Activated T-cell treated with anti-CD3 and anti-CD28 coated beads, Interleukin-2, amount 50 U/mL, for 24 hours (primary cell): Measurements from ENCODE around the gene MTFMT.
A peak's percentile ranks its signal among the peaks of the same experiment; 100 is the strongest.
"Not testable (repeated sequence)": the region's sequence is repeated elsewhere in the genome, so short reads cannot be mapped to it uniquely, and the experiment has no call there.

Source experiments
- DNase-seq: peaks from one replicate; pipeline ENCODE4 v3.0.0-alpha.2; 2020
- H3K27ac Mint-ChIP-seq: 2 replicates; pipeline ENCODE4 v1.8.0; 2020; ENCODE audit warnings: mild to moderate bottlenecking, mixed read lengths
- H3K27me3 Mint-ChIP-seq: 2 replicates; pipeline ENCODE4 v1.8.0; 2020; ENCODE audit warnings: mixed read lengths
- H3K36me3 Mint-ChIP-seq: 2 replicates; pipeline ENCODE4 v1.8.0; 2020; ENCODE audit warnings: low read depth, mixed read lengths
- H3K4me1 Mint-ChIP-seq: 2 replicates; pipeline ENCODE4 v1.8.0; 2020; ENCODE audit warnings: low read depth, mixed read lengths
- H3K4me3 Mint-ChIP-seq: 2 replicates; pipeline ENCODE4 v1.8.0; 2020; ENCODE audit warnings: mild to moderate bottlenecking, moderate library complexity, mixed read lengths
- H3K9me3 Mint-ChIP-seq: 2 replicates; pipeline ENCODE4 v1.8.0; 2020; ENCODE audit warnings: mixed read lengths

MTFMT gene

GRCh38 chr15:65028921-65029735, at the start of gene MTFMT:
Gene MTFMT, minus strand, starts transcription at chr15:65029639. Its CDS starts 26 bp downstream, at chr15:65029613.
- peak within 1 kb of the TSS; percentile 78 for H3K27ac Mint-ChIP-seq
- peaks cover 37% of the 10 kb centered on the region for H3K36me3 Mint-ChIP-seq
- peaks cover 14% of the 10 kb centered on the region for H3K27me3 Mint-ChIP-seq
- H3K4me3 Mint-ChIP-seq = peak within 1 kb of the TSS; percentile 87
- H3K4me1 Mint-ChIP-seq = peaks cover 29% of the 10 kb centered on the region
- H3K9me3 Mint-ChIP-seq = no peaks in the 10 kb centered on the region
- peak; percentile 98 for DNase-seq

- no peaks in the 10 kb centered on the region for H3K9me3 Mint-ChIP-seq
- peak; percentile 72 for DNase-seq
- H3K27ac Mint-ChIP-seq = no peak overlapping the region
- H3K36me3 Mint-ChIP-seq = no peaks in the 10 kb centered on the region
- H3K4me3 Mint-ChIP-seq = no peak overlapping the region
- peaks cover 44% of the 10 kb centered on the region for H3K27me3 Mint-ChIP-seq
- peaks cover 18% of the 10 kb centered on the region for H3K4me1 Mint-ChIP-seq
Measured at GRCh38 chr15:65077981-65078352, 48.5 kb upstream of the MTFMT start.

DNA sequence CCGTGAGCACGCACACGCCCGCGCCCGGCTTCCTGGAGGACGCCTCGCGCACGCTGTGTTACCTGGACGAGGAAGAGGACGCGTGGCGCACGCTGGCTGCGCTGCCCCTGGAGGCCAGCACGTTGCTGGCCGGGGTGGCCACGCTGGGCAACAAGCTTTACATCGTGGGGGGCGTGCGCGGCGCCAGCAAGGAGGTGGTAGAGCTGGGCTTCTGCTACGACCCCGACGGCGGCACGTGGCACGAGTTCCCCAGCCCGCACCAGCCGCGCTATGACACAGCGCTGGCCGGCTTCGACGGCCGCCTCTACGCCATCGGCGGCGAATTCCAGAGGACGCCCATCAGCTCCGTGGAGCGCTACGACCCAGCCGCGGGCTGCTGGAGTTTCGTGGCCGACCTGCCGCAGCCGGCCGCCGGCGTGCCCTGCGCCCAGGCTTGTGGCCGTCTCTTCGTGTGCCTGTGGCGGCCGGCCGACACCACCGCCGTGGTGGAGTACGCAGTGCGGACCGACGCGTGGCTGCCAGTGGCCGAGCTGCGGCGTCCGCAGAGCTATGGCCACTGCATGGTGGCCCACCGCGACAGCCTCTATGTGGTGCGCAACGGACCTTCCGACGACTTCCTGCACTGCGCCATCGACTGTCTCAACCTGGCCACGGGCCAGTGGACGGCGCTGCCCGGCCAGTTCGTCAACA, 48.0 kb upstream of the MTFMT start:
- H3K4me3 Mint-ChIP-seq = no peak overlapping the region
- H3K27ac Mint-ChIP-seq = no peak overlapping the region
- H3K4me1 Mint-ChIP-seq = peaks cover 13% of the 10 kb centered on the region
- DNase-seq = no peak
- no peaks in the 10 kb centered on the region for H3K36me3 Mint-ChIP-seq
- H3K27me3 Mint-ChIP-seq = peaks cover 38% of the 10 kb centered on the region
- H3K9me3 Mint-ChIP-seq = no peaks in the 10 kb centered on the region

DNA sequence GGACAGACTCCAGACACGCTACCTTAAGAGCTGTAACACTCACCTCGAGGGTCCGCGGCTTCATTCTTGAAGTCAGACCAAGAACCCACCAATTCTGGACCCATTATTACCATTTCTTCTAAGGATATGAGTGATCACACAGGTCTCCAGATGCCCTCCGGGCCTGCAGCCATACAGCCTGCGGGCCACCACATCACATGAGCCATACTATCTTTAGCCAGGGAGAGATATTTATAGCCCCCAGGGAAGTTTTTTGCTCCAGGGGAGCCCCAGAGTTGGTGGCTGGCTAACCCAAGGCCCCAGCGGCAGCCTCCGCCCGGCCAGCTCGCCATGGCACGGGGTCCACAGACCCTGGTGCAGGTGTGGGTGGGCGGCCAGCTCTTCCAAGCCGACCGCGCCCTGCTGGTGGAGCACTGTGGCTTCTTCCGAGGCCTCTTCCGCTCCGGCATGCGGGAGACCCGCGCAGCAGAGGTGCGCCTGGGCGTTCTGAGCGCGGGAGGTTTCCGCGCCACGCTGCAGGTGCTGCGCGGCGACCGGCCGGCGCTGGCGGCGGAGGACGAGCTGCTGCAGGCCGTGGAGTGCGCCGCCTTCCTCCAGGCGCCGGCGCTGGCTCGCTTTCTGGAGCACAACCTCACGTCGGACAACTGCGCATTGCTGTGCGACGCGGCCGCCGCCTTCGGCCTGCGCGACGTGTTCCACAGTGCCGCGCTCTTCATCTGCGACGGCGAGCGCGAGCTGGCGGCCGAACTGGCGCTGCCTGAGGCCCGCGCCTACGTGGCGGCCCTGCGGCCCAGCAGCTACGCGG, 47.2 kb upstream of the MTFMT start, which contains the start of gene KBTBD13:
KBTBD13 (plus strand) TSS at position 261 of the 805 bp plus-strand sequence; CDS start at position 331, 70 bp downstream.
- no peak within 1 kb of the TSS for H3K4me3 Mint-ChIP-seq
- H3K4me1 Mint-ChIP-seq = peaks cover 6% of the 10 kb centered on the region
- H3K27ac Mint-ChIP-seq = no peak within 1 kb of the TSS
- peaks cover 34% of the 10 kb centered on the region for H3K27me3 Mint-ChIP-seq
- no peaks in the 10 kb centered on the region for H3K36me3 Mint-ChIP-seq
- H3K9me3 Mint-ChIP-seq = no peaks in the 10 kb centered on the region
- DNase-seq = no peak

DNA sequence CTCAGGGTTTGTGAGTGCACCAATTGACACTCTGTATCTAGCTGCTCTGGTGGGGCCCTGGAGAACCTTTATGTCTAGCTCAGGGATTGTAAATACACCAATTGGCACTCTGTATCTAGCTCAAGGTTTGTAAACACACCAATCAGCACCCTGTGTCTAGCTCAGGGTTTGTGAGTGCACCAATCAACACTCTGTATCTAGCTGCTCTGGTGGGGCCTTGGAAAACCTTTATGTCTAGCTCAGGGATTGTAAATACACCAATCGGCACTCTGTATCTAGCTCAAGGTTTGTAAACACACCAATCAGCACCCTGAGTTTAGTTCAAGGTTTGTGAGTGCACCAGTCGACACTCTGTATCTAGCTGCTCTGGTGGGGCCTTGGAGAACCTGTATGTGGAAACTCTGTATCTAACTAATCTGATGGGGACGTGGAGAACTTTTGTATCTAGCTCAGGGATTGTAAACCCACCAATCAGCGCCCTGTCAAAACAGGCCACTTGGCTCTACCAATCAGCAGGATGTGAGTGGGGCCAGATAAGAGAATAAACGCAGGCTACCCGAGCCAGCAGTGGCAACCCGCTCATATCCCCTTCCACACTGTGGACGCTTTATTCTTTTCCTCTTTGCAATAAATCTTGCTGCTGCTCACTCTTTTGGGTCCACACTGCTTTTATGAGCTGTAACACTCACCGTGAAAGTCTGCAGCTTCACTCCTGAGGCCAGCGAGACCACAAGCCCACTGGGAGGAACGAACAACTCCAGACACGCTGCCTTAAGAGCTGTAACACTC, 46.4 kb upstream of the MTFMT start:
- not testable (repeated sequence) for H3K4me3 Mint-ChIP-seq, H3K27ac Mint-ChIP-seq, H3K9me3 Mint-ChIP-seq, H3K4me1 Mint-ChIP-seq, DNase-seq, H3K36me3 Mint-ChIP-seq
- peaks cover 34% of the 10 kb centered on the region for H3K27me3 Mint-ChIP-seq

DNA sequence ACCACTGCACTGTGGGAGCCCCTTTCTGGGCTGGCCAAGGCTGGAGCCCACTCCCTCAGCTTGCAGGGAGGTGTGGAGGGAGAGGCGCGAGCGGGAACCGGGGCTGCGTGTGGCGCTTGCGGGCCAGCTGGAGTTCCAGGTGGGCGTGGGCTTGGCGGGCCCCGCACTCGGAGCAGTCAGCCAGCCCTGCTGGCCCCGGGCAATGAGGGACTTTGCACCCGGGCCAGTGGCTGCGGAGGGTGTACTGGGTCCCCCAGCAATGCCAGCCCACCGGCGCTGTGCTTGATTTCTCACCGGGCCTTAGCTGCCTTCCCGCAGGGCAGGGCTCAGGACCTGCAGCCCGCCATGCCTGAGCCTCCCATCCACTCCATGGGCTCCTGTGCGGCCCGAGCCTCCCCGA, 45.5 kb upstream of the MTFMT start:
- H3K4me3 Mint-ChIP-seq, H3K9me3 Mint-ChIP-seq, H3K4me1 Mint-ChIP-seq, H3K36me3 Mint-ChIP-seq, DNase-seq, H3K27ac Mint-ChIP-seq: not testable (repeated sequence)
- H3K27me3 Mint-ChIP-seq = peaks cover 33% of the 10 kb centered on the region

DNA sequence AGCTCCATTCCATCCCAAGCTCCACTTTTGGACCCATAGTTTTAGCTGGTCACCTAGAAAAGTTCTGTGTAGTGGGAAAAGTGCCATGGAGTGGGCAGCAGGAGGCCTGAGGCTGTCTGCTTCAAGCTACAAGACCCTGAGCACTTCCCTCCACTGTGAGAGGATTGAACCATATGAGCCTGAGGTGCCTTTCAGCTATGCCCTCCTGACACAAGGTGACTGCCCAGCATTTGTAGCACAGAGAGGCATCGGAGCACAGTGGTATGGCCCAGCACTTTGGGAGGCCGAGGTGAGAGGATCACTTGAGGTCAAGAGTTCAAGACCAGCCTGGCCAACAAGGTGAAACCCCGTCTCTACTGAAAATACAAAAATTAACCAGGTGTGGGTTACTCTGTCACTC, 43.2 kb upstream of the MTFMT start:
- no peak overlapping the region for H3K27ac Mint-ChIP-seq
- H3K27me3 Mint-ChIP-seq = peaks cover 31% of the 10 kb centered on the region
- H3K9me3 Mint-ChIP-seq = no peaks in the 10 kb centered on the region
- no peak overlapping the region for H3K4me3 Mint-ChIP-seq
- no peaks in the 10 kb centered on the region for H3K36me3 Mint-ChIP-seq
- no peak for DNase-seq
- H3K4me1 Mint-ChIP-seq = peaks cover 4% of the 10 kb centered on the region

GRCh38 chr15:65072027-65072426, 42.6 kb upstream of the MTFMT start:
- Mint-ChIP-seq H3K9me3 (no peaks in the 10 kb centered on the region), H3K4me3 (no peak overlapping the region), H3K36me3 (no peaks in the 10 kb centered on the region), H3K27ac (no peak overlapping the region), H3K27me3 (peaks cover 35% of the 10 kb centered on the region), H3K4me1 (peaks cover 6% of the 10 kb centered on the region)
- DNase-seq = no peak

DNA sequence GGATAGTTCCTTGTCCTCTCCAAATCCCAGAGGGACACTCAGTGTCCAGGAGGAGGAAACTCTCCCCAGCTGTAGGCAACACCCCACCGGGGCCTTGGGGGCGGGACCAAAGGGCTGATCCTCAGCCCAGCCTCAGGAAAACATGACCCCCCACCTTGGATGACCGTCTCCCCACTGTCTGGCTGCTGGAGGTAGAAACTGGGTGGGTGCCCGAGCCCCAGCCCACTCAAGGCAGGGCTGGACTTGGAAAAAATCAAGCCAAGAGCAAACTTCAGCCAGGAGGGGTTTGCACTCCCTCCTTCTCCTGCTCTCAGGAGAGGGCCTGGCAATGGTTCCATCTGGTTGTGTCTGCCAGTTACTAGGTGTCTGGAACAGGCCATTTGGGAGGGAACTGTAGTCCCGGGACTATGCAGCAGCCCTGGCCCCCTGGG, 42.0 kb upstream of the MTFMT start:
- Mint-ChIP-seq H3K4me3 (no peak overlapping the region), H3K9me3 (no peaks in the 10 kb centered on the region), H3K36me3 (no peaks in the 10 kb centered on the region), H3K27me3 (peaks cover 39% of the 10 kb centered on the region), H3K4me1 (peaks cover 6% of the 10 kb centered on the region), H3K27ac (no peak overlapping the region)
- no peak for DNase-seq

DNA sequence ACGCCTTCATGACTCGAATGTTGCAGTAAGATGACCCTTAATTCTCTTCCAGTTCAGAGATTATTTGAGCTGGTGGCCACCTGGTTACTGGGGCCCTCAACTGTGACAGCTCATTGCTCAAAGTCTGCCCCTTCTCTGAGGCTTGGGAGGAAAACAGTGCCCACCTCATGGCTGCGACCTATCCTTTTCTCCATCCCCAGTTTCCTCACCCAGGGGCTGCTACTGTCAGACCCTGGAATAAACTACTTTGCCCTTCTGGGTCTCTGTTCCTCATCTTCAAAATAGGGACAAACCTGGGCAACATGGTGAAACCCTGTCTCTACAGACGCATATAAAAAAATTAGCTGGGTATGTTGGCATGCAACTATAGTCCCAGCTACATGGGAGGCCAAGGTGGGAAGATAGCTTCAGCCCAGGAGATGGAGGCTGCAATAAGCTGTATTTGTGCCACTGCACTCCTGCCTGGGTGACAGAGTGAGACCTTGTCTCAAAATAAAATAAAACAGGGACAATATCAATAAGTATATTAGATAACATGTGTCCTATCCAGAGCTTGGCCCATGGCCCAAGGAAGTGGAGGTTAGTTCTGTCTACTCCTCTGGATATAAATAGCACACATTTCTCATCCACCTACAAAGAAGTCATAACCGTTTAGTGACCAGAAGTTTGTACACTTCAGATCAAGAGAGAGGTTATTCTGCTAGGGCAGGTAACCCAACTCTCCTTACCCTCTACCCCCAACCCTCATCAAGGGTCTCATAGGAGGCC, 40.5 kb upstream of the MTFMT start:
- no peaks in the 10 kb centered on the region for H3K9me3 Mint-ChIP-seq
- H3K27ac Mint-ChIP-seq = no peak overlapping the region
- no peaks in the 10 kb centered on the region for H3K36me3 Mint-ChIP-seq
- no peak overlapping the region for H3K4me3 Mint-ChIP-seq
- peaks cover 46% of the 10 kb centered on the region for H3K27me3 Mint-ChIP-seq
- peaks cover 6% of the 10 kb centered on the region for H3K4me1 Mint-ChIP-seq
- DNase-seq = no peak

DNA sequence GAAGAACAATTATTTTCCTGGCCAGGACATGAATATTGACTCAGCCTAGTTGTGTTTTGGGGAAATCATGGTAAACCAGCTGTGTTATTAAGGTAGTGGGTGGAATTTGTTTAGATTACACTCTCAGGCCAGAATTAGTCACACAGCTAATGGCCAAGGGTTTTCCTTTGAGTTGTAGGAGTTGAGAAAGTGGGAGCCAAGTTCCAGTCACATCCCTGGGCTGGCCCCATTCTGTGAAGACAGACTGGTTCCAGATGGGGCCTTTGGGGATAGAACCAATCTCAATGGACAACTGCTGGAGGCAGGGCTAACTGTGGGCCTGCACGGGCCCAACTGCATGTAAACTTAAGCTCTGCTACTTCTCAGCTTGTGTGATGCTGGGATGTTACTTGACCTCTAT, 39.7 kb upstream of the MTFMT start:
- no peak for DNase-seq
- H3K36me3 Mint-ChIP-seq = no peaks in the 10 kb centered on the region

DNA sequence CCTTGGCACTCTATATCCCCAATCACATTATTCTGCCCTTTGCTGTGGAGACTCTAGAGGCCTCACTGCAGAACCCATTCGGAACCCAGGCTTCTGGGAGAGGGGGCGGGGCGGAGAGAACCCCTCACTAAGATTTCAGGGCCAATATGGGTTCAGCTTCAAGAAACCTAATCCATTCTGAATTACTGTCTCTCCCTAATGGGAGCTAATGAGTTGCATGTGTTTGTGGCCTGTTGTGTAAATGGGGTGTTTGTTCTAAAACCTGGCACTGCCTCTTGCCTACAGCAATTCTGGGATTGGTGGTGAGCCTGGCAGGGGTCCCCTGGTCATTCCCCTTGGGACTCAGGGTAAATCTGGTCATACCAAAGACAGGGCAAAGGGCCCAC, 39.0 kb upstream of the MTFMT start:
- no peaks in the 10 kb centered on the region for H3K9me3 Mint-ChIP-seq
- H3K27ac Mint-ChIP-seq = no peak overlapping the region
- DNase-seq = no peak
- H3K4me3 Mint-ChIP-seq = peak overlapping the region; percentile 36
- H3K4me1 Mint-ChIP-seq = peaks cover 6% of the 10 kb centered on the region
- peaks cover 48% of the 10 kb centered on the region for H3K27me3 Mint-ChIP-seq
- H3K36me3 Mint-ChIP-seq = no peaks in the 10 kb centered on the region

More for the DNA sequence above, 39.7 kb upstream of the MTFMT start:
- H3K9me3 Mint-ChIP-seq = no peaks in the 10 kb centered on the region
- peaks cover 6% of the 10 kb centered on the region for H3K4me1 Mint-ChIP-seq
- no peak overlapping the region for H3K4me3 Mint-ChIP-seq
- peaks cover 48% of the 10 kb centered on the region for H3K27me3 Mint-ChIP-seq
- no peak overlapping the region for H3K27ac Mint-ChIP-seq

DNA sequence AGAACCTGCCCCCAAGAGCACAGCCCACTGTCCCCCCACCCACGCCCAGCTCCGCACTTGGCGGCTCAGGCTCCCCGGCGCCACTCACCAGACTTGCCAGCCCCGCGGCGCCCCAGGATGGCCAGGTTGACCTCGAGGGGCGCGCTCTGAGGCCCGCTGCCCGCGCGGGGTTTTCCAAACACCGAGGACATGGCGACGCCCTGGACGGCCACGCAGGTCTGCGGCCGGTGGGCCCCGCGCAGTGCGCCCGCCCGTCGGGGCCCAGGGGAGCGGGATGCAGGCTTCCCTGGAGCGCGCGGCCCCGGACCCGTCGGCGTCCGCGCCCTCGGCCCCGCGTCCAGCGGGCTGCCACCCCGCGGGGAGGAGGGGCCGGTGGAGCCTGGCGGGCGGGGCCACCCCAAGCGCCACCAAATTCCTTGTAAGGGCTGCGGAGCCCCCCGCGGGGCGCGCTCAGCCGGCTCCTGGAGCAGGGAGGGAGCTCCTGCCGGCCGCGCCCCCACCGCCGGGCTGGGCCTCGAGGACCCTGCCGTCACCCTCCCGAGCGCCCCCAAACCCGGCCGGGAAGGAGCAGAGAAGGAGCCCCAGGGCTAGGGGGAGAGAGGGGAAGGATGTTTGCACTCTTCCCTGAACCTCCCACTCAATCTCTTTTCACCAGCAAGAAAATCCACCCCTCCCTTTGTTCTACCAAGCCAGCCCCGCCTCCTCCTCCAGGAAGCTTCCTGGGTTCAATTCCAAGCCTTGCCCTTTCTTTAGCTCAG, 38.4 kb upstream of the MTFMT start, which contains the start of gene RASL12:
RASL12 (minus strand) TSS at position 347 of the 758 bp plus-strand sequence; CDS start at position 191, 156 bp downstream.
- peaks cover 48% of the 10 kb centered on the region for H3K27me3 Mint-ChIP-seq
- no peak within 1 kb of the TSS for H3K27ac Mint-ChIP-seq
- peak within 1 kb of the TSS; percentile 36 for H3K4me3 Mint-ChIP-seq
- no peak for DNase-seq
- no peaks in the 10 kb centered on the region for H3K9me3 Mint-ChIP-seq
- H3K4me1 Mint-ChIP-seq = peaks cover 6% of the 10 kb centered on the region
- H3K36me3 Mint-ChIP-seq = no peaks in the 10 kb centered on the region
